Stomach (tissue), 4 donors: Measurements from ENCODE around the gene CLSTN3.

Experiments
- CTCF ChIP-seq, 7 experiments: fragments of 450-650 bp in 4 of 7; fragments of 200-600 bp in 3 of 7; sonication (generic) in 3 of 7; IDR thresholded peaks; one replicate each; pipeline ENCODE4 v1.5.1; 2016 to 2019; ENCODE audit warnings: antibody characterized with exemption in 7 of 7, control low read depth in 2 of 7, mild to moderate bottlenecking in 1 of 7
- EP300 ChIP-seq: sonication (generic); formaldehyde crosslinking; IDR thresholded peaks from one replicate; pipeline ENCODE4 v1.6.1; 2017; ENCODE audit warnings: antibody characterized with exemption
- POLR2A ChIP-seq, 4 donors: fragments of 450-650 bp; IDR thresholded peaks; one replicate each; pipeline ENCODE4 v1.6.1; 2016; ENCODE audit warnings: antibody characterized with exemption in 4 of 4, control low read depth in 2 of 4, mild to moderate bottlenecking in 1 of 4, moderate library complexity in 1 of 4
- POLR2AphosphoS5 ChIP-seq, 3 donors: sonication (generic); formaldehyde crosslinking; IDR thresholded peaks; one replicate each; pipeline ENCODE4 v1.6.1; 2016; ENCODE audit warnings: antibody characterized with exemption in 3 of 3

DNA sequence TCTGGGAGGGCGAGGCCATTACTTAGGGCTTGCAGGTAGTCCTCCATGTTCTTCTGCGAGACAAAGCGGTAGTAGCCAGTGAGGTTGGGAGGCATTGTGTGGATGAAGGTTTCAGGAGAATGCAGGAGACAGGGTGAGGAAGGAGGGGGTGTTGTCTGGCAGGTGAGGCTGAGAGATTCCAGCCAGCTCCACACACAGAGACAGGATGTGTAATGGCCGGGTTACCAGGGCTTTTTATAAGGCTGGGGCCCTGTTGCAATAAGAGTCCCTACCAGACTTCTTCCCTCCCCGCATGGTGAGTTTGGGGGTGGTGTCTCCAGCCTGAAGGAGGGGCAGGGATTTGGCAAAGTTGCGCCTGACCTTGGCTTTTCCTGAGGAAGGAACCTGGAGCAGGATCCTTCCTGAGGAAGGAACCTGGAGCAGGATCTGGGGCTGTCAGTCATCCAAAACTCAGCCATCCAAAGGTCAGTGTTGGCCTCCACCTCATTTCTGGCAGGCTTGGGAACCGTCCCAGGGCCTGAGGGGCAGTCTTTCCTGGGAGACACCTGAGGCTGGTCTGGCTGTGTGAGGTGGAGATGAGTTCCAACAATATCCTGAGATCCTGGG is 1.4 kb upstream of the CLSTN3 start, which contains the start of gene RBP5:
- TF ChIP-seq CTCF (IDR thresholded peaks at IDR 0.05): no peak
- no peak for TF ChIP-seq POLR2A (IDR thresholded peaks at IDR 0.05)
- no peak for TF ChIP-seq POLR2AphosphoS5 (IDR thresholded peaks at IDR 0.05)
- TF ChIP-seq EP300: no peak
